Measurements from ENCODE around the gene LSAMP.
"Not testable (repeated sequence)": the region's sequence is repeated elsewhere in the genome, so short reads cannot be mapped to it uniquely, and the experiment has no call there.

LSAMP gene

GRCh38 chr3:115791271-115792153 lies 653.8 kb downstream of the LSAMP start:
- not testable (repeated sequence) for DNase-seq (ENCODE audit: low spot score)

DNA sequence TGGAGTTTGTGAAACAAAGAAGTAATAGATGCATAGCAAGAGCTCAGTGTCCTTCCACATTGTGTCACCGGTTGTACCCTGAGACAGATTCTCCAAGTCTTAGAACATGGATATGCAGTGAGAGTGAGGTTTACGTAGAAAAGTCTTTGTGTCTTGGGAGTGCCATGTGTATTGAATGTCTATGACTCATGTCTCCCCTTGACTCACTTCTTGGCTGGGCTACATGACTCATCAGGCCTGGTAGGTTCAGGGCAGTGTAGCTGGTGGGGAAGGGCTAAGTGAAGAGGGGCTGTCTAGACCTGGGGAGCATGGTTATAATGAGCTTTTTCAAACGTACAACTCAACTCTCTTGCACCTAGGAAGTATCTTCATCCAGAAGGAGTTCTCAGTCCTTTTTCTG lies 654.5 kb downstream of the LSAMP start:
- DNase-seq (ENCODE audit: low spot score) = peak; percentile 87

- DNase-seq (ENCODE audit: low spot score) = no peak
Measured at GRCh38 chr3:115789481-115789880, 655.8 kb downstream of the LSAMP start.

- DNase-seq (ENCODE audit: low spot score) = peak; percentile 20
Measured at GRCh38 chr3:115788921-115789470, 656.3 kb downstream of the LSAMP start.

- DNase-seq (ENCODE audit: low spot score) = no peak
Measured at GRCh38 chr3:115787818-115788217, 657.5 kb downstream of the LSAMP start.

DNA sequence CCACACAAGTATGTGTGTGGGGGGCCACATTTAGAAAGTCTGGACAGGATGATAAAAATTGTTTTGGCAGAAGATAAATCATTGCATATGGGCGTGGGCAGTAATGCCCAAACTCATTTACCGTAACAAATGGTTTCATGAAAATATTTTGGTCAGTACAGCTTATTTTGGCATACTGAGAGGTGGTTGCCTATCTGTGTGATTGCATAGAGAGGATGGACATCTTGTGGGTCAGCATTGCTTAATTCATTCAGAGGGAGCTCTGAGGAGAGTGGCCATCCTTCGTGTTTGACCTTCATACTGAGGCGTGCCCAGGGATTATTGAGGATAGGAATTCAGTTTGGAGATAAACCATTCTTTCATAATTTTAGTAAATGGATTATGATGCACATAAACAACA lies 659.5 kb downstream of the LSAMP start:
- no peak for DNase-seq (ENCODE audit: low spot score)

DNA sequence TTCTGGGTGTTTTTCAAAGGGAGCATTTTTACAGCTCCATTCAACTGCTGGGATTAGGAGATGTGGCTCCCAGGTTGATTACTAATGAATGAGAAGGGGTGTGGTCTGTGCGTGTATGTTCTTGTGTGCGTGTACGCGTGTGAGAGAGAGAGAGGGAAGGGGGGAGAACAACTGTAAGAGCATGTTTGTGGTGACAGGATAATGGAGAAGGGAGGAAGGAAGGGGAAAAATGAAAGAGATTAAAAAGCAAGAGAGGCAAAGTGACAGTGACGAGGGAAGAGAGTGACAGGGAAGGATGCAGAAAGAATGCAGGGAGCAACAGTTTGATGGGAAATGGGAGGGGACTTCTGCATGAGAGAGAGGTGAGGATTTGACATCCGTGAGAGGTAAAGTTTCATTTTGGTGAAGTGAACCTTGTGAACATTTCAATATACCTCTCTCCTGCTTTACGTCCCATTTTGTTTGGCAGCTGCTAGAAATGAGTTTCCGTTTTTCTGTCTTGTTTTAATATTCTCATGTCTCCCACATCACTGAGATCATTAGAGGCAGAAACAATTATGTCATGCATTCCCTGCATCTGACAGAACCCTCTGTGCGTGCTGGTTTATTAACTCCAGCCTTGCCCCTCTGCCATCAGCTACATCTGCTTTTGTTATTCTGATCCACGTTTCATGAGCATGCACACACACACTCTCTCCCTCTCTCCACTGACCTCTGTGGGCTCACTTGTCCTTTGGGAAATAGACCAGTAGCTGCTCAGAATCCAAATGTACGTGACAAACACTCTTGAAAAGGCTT lies 660.3 kb downstream of the LSAMP start:
- peak; percentile 11 for DNase-seq (ENCODE audit: low spot score)

DNA sequence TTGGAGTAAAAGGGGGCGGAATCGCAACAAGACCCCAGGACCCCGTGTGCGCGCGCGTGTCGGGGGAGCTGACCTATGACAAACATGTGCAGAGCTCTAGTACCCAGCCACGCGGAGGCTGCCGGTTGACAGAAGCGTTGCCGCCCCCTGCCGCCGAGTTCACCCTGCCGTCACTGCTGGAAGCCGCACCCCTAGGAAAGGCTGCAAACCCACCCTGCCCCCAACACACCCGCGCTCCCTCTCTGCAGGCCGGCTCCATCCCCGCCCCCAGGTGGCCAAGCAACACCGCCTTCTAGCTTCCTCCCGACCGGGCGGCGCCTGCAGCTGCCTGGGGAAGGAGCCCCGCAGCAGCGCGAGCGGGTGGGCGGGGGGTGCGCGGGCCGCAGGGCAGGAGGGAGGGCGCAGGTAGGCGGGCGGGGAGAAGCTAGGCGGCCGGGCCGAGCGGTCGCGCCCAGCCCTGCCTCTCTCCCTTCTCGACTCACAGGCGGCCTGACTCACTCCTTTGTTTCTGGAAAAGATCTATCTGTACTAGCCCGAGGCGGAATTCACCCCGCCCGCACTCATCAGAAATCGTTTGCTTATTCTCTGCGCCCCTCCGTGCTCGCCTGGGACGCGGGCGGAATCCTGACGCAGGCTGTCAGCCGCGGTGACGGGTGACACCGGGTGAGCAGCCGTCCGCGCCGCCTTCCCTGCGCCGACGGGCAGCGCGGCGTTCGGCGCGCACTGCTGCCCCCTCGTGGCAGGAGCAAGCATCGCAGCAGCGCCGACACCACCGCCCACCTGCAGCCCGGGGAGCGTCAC lies 661.1 kb downstream of the LSAMP start:
- peak; percentile 91 for DNase-seq (ENCODE audit: low spot score)

GRCh38 chr3:115783426-115783825 lies 661.9 kb downstream of the LSAMP start:
- DNase-seq (ENCODE audit: low spot score) = not testable (repeated sequence)

- no peak for DNase-seq (ENCODE audit: low spot score)
Measured at GRCh38 chr3:115779011-115779410, 666.3 kb downstream of the LSAMP start.

DNA sequence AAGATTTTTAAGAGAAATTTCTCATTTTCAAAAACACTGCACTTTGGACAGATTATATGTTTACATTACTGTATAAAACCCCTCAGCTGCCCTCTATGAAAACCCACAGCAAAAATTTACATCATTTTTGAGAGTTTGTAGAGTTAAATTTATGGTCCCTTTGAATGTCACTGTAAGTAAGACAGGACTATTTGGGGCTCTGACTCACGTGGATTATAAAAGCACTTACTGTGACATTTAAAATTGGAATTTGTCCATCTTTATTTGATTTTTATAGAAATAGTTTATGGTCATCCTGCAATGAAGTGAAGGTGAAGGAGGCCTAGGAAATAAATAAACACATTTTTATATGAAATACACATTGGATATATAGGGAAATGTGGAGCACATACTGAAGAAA lies 672.3 kb downstream of the LSAMP start:
- no peak for DNase-seq (ENCODE audit: low spot score)

DNA sequence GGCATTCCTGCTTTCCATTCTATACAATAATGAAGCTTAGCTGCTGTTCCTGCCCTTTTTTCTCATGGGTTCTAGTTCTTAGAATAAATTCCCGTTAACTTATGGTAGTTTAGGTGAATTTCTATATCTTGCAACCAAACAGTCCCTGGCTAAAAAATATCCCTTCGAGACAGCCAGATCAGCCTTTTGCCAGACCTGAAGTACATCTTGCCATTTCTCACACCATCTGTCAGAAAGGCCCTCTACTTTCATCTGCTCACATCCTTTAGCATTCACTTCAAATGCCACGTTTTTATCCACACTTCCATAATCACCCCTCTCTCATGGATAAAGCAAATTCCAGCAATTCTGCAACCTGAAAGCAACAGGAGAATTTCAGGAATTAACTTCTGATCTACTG lies 676.6 kb downstream of the LSAMP start:
- DNase-seq (ENCODE audit: low spot score) = no peak

DNA sequence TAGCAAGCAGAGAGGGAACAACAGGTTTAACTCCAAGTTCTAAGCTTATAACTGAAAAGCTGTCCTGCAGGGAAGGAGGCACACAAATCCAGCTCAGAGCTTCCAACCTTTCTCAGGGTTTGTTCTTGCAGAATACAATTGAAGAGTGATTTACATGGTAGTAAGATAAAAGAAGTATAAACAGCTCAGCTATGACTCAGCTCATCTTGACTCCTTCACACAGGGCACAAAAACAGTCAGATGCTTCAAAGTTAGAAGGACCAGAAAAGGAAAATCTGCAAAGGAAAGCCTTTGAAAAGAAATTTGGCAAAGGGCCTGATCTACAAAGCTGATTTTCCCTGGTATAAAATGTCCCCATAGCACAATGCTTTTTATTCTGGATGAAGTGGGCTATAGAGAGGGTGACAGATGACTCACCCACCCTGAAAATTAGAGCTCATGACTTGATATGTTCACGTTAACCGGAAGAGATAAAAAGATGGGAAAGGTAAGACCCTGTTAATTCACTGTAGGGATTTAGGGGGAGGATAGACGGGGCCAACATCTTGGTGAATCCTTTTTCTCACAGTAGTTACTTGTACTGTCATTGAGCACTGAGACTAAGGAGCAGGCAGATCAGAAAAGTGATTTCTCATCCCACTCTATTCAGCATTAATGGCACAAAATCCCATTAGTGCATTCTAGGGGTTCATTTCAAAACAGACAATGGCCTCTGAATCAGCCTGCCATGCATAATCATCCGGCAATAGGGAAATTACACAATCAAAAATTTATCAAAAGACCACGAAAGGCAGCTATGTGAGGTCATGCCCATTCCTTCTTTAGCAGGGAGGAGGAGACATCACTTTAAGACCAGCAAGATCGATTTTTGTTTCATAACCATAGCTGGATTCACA lies 678.5 kb downstream of the LSAMP start:
- DNase-seq (ENCODE audit: low spot score) = peak; percentile 6

DNA sequence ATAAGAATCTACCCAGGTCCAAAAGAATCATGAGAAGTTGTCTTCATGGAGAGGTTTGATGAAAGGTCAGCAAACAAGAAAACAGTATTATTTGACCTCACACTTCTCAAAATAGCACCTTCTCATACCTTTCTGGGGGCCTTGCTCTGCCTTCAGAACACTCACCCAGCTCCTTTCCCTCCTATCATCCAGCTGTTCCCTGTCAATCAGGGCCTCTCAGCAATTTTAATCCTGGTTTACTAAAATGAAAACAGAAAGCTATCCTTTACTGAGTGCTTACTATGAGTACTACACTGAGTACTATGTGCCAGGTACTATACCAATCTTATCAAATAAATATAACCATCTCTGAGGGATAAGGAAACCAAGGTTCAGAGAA lies 683.4 kb downstream of the LSAMP start:
- DNase-seq (ENCODE audit: low spot score) = no peak

DNA sequence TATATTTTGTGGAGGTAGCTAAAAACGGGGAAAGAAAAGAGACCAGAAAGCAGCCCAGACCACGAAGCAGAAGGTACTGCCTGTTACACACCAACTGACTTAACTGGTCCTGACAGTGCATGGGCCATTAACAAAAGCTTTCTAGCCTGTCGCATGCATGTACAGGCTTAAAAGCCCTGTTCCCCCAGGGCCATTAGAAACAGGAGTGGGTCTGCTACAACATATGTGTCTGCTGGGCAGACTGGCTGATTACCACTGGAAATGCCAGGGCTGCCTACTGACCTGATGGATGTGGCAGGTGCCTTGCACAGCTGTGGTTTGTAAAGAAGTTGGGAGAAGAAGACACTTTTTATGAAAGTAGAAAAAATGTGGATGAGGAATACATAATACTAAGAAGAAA lies 684.6 kb downstream of the LSAMP start:
- no peak for DNase-seq (ENCODE audit: low spot score)

DNA sequence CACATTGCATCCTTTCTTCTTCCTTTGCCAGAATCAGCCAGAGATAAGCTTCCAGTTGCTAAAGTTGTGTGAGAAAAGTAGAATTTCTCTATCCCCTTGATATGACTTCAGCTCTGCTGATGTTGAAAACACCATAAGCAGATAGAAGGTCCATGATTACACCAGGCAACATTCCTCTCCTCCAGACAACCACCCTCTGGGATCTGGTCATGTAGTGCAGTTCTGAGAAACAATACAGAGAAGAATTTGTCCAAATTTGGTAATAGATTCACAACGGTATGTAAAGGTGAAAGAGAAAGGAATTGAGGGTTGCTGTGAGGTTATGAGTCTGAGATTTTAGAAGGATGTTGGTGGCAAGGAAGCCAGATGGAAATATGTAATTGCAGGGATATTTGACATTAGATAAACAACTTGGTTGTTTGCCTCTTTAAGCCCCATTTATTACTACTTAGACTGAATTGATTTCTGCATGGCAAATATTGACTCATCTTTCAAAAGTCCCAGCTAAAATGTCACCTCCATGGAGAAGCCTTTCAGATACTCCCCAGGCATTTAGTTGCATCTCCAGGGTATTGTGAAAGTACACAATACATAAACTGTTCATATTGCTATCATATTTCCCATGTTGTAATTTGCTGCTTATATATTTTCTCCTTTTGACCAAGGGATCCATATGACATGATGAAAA lies 687.1 kb downstream of the LSAMP start:
- DNase-seq (ENCODE audit: low spot score) = no peak

DNA sequence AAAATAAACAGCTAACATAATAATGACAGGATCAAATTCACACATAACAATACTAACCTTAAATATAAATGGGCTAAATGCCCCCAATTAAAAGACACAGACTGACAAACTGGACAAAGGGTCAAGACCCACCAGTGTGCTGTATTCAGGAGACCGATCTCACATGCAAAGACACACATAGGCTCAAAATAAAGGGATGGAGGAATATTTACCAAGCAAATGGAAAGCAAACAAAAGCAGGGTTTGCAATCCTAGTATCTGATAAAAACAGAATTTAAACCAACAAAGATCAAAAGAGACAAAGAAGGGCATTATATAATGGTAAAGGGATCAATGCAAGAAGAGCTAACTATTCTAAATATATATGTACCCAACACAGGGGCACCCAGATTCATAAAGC lies 692.3 kb downstream of the LSAMP start:
- DNase-seq (ENCODE audit: low spot score) = not testable (repeated sequence)

All from RKO (cell line).